Measurements from ENCODE around the gene MAML2.

DNA sequence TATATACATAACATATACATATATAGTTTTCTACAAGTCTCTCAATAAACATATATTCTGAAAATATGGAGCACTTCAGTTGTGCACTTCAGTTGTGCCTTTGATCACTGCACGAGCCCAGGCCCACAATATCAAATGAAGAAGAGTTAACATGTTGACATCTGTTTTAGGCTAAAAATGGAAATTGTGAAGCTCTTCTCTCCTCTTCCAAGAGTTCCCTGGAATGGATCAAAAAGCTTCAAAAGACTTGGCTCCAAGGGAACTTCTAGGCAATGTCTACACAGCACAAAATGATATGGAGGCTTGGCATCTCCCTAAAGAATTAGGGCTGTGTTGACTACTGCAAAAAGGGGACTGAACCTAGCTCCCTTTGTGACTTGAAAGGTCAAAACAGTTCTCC is 36.9 kb downstream of the MAML2 start:
- TF ChIP-seq, protein P1, sequence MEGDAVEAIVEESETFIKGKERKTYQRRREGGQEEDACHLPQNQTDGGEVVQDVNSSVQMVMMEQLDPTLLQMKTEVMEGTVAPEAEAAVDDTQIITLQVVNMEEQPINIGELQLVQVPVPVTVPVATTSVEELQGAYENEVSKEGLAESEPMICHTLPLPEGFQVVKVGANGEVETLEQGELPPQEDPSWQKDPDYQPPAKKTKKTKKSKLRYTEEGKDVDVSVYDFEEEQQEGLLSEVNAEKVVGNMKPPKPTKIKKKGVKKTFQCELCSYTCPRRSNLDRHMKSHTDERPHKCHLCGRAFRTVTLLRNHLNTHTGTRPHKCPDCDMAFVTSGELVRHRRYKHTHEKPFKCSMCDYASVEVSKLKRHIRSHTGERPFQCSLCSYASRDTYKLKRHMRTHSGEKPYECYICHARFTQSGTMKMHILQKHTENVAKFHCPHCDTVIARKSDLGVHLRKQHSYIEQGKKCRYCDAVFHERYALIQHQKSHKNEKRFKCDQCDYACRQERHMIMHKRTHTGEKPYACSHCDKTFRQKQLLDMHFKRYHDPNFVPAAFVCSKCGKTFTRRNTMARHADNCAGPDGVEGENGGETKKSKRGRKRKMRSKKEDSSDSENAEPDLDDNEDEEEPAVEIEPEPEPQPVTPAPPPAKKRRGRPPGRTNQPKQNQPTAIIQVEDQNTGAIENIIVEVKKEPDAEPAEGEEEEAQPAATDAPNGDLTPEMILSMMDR (IDR thresholded peaks at IDR 0.05; ENCODE audit: low read depth, low read length, missing input control), result no peak
- TF ChIP-seq RXRA (IDR thresholded peaks at IDR 0.05) (no peak), JUND (IDR thresholded peaks at IDR 0.05) (no peak), HNF4G (IDR thresholded peaks at IDR 0.05) (no peak)
- TF ChIP-seq, protein P2, sequence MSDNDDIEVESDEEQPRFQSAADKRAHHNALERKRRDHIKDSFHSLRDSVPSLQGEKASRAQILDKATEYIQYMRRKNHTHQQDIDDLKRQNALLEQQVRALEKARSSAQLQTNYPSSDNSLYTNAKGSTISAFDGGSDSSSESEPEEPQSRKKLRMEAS (IDR thresholded peaks at IDR 0.05), result no peak
- TF ChIP-seq, protein P3, sequence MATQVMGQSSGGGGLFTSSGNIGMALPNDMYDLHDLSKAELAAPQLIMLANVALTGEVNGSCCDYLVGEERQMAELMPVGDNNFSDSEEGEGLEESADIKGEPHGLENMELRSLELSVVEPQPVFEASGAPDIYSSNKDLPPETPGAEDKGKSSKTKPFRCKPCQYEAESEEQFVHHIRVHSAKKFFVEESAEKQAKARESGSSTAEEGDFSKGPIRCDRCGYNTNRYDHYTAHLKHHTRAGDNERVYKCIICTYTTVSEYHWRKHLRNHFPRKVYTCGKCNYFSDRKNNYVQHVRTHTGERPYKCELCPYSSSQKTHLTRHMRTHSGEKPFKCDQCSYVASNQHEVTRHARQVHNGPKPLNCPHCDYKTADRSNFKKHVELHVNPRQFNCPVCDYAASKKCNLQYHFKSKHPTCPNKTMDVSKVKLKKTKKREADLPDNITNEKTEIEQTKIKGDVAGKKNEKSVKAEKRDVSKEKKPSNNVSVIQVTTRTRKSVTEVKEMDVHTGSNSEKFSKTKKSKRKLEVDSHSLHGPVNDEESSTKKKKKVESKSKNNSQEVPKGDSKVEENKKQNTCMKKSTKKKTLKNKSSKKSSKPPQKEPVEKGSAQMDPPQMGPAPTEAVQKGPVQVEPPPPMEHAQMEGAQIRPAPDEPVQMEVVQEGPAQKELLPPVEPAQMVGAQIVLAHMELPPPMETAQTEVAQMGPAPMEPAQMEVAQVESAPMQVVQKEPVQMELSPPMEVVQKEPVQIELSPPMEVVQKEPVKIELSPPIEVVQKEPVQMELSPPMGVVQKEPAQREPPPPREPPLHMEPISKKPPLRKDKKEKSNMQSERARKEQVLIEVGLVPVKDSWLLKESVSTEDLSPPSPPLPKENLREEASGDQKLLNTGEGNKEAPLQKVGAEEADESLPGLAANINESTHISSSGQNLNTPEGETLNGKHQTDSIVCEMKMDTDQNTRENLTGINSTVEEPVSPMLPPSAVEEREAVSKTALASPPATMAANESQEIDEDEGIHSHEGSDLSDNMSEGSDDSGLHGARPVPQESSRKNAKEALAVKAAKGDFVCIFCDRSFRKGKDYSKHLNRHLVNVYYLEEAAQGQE (IDR thresholded peaks at IDR 0.05), result no peak

Data from liver (tissue), 3 donors.